Measurements from ENCODE around the gene TMEM201. TPM values are rescaled to one million over a fixed set of nuclear protein-coding genes. Genes with fewer than 3 reads are reported as not detected.

The TMEM201 gene
- total and polyA plus RNA-seq, 2 of the 13 experiments (the other 11 are each of a cell fraction or from before 2014, with no cell fraction given), result 1.5 to 8.2 TPM

DNA sequence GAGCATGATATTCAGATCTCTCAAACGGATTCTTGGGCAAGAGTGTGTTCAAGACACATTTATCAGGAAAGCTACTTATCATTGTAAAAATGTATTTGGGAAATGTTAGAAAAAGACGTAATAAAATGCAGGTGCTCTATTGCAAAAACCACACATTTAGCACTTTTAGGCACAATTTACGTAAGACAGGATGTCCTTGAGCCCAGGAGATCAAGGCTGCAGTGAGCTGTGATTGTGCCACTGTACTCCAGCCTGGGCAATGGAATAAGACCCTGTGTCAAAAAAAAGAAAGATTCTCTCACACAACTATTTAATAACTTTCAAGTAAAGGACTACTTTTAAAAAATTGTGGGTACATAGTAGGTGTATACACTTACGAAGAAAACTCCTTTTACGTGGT is 31.1 kb upstream of the TMEM201 start (continued):
- TF ChIP-seq, protein P1, sequence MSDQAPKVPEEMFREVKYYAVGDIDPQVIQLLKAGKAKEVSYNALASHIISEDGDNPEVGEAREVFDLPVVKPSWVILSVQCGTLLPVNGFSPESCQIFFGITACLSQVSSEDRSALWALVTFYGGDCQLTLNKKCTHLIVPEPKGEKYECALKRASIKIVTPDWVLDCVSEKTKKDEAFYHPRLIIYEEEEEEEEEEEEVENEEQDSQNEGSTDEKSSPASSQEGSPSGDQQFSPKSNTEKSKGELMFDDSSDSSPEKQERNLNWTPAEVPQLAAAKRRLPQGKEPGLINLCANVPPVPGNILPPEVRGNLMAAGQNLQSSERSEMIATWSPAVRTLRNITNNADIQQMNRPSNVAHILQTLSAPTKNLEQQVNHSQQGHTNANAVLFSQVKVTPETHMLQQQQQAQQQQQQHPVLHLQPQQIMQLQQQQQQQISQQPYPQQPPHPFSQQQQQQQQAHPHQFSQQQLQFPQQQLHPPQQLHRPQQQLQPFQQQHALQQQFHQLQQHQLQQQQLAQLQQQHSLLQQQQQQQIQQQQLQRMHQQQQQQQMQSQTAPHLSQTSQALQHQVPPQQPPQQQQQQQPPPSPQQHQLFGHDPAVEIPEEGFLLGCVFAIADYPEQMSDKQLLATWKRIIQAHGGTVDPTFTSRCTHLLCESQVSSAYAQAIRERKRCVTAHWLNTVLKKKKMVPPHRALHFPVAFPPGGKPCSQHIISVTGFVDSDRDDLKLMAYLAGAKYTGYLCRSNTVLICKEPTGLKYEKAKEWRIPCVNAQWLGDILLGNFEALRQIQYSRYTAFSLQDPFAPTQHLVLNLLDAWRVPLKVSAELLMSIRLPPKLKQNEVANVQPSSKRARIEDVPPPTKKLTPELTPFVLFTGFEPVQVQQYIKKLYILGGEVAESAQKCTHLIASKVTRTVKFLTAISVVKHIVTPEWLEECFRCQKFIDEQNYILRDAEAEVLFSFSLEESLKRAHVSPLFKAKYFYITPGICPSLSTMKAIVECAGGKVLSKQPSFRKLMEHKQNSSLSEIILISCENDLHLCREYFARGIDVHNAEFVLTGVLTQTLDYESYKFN (CRISPR knock-in tag; conservative IDR thresholded peaks at IDR 0.05), result peak; percentile 61
- no peak for TF ChIP-seq MTA1 (CRISPR knock-in tag; IDR thresholded peaks at IDR 0.05; ENCODE audit: borderline replicate concordance)
- no peak for TF ChIP-seq ZNF709 (CRISPR knock-in tag; IDR thresholded peaks at IDR 0.05)
- TF ChIP-seq, protein P2, sequence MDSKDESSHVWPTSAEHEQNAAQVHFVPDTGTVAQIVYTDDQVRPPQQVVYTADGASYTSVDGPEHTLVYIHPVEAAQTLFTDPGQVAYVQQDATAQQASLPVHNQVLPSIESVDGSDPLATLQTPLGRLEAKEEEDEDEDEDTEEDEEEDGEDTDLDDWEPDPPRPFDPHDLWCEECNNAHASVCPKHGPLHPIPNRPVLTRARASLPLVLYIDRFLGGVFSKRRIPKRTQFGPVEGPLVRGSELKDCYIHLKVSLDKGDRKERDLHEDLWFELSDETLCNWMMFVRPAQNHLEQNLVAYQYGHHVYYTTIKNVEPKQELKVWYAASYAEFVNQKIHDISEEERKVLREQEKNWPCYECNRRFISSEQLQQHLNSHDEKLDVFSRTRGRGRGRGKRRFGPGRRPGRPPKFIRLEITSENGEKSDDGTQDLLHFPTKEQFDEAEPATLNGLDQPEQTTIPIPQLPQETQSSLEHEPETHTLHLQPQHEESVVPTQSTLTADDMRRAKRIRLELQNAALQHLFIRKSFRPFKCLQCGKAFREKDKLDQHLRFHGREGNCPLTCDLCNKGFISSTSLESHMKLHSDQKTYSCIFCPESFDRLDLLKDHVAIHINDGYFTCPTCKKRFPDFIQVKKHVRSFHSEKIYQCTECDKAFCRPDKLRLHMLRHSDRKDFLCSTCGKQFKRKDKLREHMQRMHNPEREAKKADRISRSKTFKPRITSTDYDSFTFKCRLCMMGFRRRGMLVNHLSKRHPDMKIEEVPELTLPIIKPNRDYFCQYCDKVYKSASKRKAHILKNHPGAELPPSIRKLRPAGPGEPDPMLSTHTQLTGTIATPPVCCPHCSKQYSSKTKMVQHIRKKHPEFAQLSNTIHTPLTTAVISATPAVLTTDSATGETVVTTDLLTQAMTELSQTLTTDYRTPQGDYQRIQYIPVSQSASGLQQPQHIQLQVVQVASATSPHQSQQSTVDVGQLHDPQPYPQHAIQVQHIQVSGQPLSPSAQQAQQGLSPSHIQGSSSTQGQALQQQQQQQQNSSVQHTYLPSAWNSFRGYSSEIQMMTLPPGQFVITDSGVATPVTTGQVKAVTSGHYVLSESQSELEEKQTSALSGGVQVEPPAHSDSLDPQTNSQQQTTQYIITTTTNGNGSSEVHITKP (CRISPR knock-in tag; IDR thresholded peaks at IDR 0.05; ENCODE audit: low read depth), result no peak
- TF ChIP-seq, protein P3, sequence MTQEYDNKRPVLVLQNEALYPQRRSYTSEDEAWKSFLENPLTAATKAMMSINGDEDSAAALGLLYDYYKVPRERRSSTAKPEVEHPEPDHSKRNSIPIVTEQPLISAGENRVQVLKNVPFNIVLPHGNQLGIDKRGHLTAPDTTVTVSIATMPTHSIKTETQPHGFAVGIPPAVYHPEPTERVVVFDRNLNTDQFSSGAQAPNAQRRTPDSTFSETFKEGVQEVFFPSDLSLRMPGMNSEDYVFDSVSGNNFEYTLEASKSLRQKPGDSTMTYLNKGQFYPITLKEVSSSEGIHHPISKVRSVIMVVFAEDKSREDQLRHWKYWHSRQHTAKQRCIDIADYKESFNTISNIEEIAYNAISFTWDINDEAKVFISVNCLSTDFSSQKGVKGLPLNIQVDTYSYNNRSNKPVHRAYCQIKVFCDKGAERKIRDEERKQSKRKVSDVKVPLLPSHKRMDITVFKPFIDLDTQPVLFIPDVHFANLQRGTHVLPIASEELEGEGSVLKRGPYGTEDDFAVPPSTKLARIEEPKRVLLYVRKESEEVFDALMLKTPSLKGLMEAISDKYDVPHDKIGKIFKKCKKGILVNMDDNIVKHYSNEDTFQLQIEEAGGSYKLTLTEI (CRISPR knock-in tag; conservative IDR thresholded peaks at IDR 0.05), result no peak
- TF ChIP-seq CEBPG (CRISPR knock-in tag; IDR thresholded peaks at IDR 0.05), result peak; percentile 76
- TF ChIP-seq HNF4A (CRISPR knock-in tag; IDR thresholded peaks at IDR 0.05), result peak; percentile 85
- TF ChIP-seq SOX13 (IDR thresholded peaks at IDR 0.05), result no peak
- TF ChIP-seq SOX13 (CRISPR knock-in tag; conservative IDR thresholded peaks at IDR 0.05 in 1 of 2, IDR thresholded peaks at IDR 0.05 in 1 of 2), result peak in 1 of 2 experiments; percentile 63; a peak in 2 of 4 replicates
- peak; percentile 40; the same call in 1 of the 2 replicates for TF ChIP-seq CEBPB (IDR thresholded peaks at IDR 0.05; ENCODE audit: borderline replicate concordance, low read depth, low read length)
- no peak for TF ChIP-seq NPAS2 (CRISPR knock-in tag; IDR thresholded peaks at IDR 0.05; ENCODE audit: borderline replicate concordance)
- no peak for TF ChIP-seq ZNF431 (CRISPR knock-in tag; IDR thresholded peaks at IDR 0.05; ENCODE audit: borderline replicate concordance, low read depth)
- no peak for TF ChIP-seq ISX (CRISPR knock-in tag; conservative IDR thresholded peaks at IDR 0.05)
- TF ChIP-seq ZNF772 (CRISPR knock-in tag; IDR thresholded peaks at IDR 0.05), result 0 out of 2 replicates have a peak, but pooled peaks have one; percentile 48
- TF ChIP-seq RARA (CRISPR knock-in tag; IDR thresholded peaks at IDR 0.05), result peak; percentile 63; the same call in 1 of the 2 replicates
- peak in 1 of 2 experiments; percentile 67; a peak in 2 of 4 replicates for TF ChIP-seq EP300 (IDR thresholded peaks at IDR 0.05; ENCODE audit: low read depth in 2 of 2, low read length in 2 of 2)
- no peak for TF ChIP-seq EP300 (CRISPR knock-in tag; IDR thresholded peaks at IDR 0.05; ENCODE audit: borderline replicate concordance)
- TF ChIP-seq ZNF382 (CRISPR knock-in tag; IDR thresholded peaks at IDR 0.05; ENCODE audit: borderline replicate concordance), result no peak
- peak; percentile 50; the same call in 1 of the 2 replicates for TF ChIP-seq TBX2 (CRISPR knock-in tag; IDR thresholded peaks at IDR 0.05; ENCODE audit: borderline replicate concordance)
- peak; percentile 86 for TF ChIP-seq GATAD2A (CRISPR knock-in tag; IDR thresholded peaks at IDR 0.05)
